NCI-H2081 (cell line): ENCODE measurements around the gene MAGI1.

ENCODE experiments used
- DNase-seq, 2 experiments: peaks; one replicate each; lab custom pipeline; 2025; lab: John Stamatoyannopoulos, UW

The MAGI1 gene

DNA sequence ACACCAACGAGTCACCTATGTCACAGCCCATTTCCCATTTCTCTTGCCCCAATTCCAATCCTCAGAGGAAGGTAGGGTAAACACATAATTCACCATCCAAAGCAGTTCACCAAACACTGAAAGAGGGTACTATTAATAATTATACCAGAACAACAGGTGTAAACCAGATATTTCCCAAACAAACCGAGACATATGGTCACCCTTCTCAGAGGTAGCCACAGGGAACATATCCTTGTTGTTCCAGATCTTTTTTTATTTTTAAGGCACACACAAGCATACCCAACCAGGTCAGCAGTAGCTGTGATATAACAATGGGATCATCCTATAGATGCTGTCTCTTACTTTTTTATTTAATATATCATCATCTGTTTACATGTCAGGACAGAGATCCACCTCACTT lies 24.7 kb downstream of the MAGI1 start:
- DNase-seq = no peak

DNA sequence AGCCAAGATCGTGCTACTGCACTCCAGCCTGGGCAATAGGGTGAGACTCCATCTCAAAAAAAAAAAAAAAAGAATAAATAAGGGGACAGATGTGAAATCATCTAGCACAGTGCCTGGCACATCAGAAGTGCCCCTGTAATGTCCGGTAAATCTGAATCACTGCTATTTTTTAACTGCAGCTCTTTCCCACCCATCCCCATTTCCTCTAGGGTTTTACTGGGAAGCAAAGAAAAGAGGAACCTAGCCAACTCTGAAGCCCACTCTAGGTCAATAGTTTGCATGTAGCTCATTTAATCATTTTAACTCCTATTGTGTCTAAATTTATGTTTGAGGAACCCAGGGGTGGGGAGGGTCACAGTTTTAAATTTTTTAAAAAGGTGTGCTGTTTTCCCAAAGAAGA lies 26.0 kb downstream of the MAGI1 start:
- DNase-seq = no peak

- DNase-seq = no peak
Measured at GRCh38 chr3:66010739-66011655, 27.7 kb downstream of the MAGI1 start.

DNA sequence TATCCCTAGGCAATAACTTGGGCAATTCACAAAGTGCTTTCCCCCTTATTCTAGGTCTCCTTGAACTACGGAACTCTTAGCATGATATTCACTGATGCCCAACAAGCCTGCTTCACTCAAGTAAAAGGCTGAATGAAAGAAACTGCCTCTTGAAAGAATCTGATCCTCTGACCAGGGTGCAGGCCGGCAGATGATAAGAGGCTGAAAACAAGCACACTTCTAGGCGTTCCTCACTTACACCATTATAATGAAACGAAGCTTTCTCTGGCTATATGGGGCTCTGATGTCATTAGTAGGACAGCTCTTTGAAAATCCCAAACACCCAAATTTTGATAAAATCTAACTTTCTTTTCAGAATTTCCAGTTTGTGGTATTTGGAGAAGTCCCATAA lies 28.4 kb downstream of the MAGI1 start:
- DNase-seq = no peak

GRCh38 chr3:66004244-66004643 lies 34.5 kb downstream of the MAGI1 start:
- DNase-seq = no peak

DNA sequence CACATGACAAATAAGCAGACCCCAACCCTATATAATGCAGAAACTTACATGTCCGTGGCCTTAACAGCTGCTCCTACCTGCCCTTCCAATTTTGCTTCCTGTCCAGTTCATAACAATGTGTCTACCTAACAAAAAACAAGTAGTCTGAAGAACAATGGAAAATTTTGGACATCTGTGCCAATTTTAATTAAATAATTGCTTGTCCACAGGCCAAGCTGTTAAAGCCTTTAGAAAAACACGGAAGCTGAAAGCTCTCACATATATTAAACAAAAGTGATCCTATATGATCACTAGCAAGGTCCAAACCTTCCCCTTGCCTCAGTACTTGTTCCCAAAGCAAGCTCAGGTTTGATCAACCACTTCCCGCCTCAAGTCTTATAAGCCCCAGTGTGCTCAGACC lies 37.1 kb downstream of the MAGI1 start:
- no peak for DNase-seq

DNA sequence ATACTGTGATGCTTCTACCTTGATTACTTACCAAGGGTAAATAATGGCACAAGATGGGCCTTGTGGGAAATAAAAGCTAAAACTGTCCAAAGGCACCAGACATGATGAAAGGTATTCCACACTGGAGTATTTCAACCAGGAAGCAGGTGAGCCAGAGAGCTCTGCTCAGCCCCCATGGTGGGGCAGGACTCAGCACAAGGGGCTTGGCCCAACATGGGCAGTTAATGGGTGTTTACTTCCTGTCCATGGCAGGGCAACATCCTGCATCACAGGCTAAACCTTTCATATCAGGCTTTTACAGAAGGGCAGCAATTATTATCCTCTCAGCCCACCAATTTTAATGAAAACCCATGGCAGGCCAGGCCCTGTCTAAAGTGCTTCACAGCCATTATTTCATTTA lies 38.2 kb downstream of the MAGI1 start:
- DNase-seq = no peak

DNA sequence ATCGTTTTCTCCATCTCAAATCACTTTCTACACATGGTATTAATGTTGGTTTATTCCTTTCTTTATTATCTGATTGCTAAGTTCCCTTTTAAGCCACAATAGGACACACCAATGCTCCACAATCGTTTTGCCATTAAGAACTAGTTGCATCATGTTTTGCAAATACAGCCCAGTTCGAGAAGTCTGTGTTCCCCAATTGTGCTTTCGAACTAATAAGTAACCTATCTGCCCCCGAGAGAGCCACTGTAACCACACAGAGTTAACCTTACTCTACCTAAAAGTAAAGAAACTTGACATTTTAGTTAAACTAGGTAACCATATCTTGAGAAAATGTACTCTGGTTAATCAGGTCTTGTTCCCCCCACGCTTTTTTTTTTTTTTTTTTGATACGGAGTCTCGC lies 39.1 kb downstream of the MAGI1 start:
- no peak for DNase-seq

- no peak for DNase-seq
Measured at GRCh38 chr3:65996589-65996988, 42.1 kb downstream of the MAGI1 start.

- DNase-seq = no peak
Measured at GRCh38 chr3:65995515-65995914, 43.2 kb downstream of the MAGI1 start.

GRCh38 chr3:65995030-65995429 lies 43.7 kb downstream of the MAGI1 start:
- no peak for DNase-seq

- no peak for DNase-seq
Measured at GRCh38 chr3:65993134-65993900, 45.4 kb downstream of the MAGI1 start.

DNA sequence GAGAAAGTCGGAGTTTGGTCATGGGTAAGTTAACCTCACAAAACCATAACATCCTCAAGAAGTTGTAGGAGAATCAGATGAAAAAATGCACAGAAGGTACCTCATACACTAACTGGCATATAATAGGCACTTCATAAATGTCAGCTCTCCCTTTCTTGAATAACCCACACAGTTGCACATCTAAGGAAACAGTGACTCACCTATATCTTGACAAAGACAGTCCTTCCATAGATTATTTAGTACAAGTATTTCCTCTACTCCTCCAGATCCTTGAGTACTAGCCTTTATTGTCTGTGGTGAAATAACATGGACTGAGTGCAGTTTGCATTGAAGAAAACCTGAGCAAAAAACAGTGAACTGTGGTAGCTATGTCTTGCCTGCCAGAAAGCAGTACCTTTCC lies 46.6 kb downstream of the MAGI1 start:
- no peak for DNase-seq

DNA sequence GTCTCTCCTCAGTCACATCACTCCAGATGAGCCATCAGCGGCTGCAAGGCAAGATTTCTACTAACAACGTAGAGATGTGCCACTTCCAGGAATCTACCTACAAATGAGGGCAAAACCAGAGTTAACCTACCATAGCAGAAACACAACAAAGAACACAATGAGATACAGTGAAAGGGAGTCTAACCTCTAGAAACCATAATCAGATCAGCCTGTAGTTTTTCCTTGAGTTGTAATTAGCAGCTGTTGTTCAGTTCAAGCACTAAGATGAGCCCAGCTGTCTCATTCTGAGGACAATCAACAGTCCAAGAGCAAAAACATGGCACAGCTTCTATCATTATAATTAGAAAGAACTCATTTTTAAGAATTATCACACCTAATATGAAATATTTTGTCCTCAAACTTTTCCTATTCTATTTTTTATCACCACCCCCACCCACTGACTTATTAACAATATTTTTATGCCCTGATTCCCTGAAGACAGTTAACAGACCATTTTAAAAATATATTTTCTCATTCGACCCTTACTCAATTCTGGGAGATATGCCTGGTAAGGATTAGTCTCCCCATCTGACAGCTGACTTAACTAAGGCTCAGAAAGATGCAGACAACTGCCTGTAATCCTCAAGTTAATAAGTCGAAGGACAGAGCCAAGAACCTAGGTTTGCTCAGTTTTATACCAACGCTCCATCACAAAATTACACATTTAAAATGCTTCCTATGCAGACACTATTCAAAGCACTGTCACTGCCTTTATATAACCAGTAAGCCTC lies 50.1 kb downstream of the MAGI1 start:
- no peak for DNase-seq

- DNase-seq = no peak
Measured at GRCh38 chr3:65986285-65986684, 52.4 kb downstream of the MAGI1 start.

GRCh38 chr3:65984975-65985374 lies 53.7 kb downstream of the MAGI1 start:
- DNase-seq = no peak

DNA sequence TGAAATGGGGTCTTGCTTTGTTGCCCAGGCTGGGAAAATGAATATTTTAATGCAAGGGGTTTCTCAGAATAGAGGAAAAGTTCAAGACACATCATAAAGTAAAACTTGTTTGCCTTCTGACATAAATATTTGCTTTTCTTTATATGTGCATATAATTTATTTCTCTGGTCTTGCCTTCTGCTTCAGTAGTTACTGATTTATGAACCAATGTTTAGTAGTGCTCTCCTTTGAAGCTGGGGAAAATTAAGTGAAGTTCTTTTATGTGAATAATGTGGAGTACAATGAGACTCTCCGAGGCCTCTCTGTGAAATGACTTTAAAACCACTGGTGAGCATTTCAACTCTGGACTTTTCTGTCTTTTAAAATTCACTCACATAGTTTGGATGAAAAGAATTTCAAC lies 55.6 kb downstream of the MAGI1 start:
- no peak for DNase-seq

DNA sequence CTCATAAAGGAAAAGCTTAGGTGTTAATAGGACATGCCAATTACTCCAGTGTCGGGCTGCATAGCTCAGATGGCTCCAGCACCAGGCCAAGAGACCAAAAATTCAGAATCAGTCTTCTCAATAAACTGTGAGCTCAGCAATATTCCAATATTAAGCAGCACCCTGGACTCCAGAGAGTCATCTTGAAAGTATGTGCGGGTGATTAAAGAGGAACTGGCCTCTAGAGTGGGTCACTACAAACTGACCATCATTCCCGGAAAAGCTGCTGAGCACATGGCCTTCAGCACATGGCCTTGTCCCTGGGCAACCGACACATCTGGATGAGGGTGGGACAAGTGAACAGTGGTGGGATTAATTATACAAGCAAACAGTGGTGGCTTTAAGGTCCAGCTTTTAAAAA lies 59.0 kb downstream of the MAGI1 start:
- DNase-seq = no peak

GRCh38 chr3:65979162-65979561 lies 59.6 kb downstream of the MAGI1 start:
- DNase-seq = no peak

DNA sequence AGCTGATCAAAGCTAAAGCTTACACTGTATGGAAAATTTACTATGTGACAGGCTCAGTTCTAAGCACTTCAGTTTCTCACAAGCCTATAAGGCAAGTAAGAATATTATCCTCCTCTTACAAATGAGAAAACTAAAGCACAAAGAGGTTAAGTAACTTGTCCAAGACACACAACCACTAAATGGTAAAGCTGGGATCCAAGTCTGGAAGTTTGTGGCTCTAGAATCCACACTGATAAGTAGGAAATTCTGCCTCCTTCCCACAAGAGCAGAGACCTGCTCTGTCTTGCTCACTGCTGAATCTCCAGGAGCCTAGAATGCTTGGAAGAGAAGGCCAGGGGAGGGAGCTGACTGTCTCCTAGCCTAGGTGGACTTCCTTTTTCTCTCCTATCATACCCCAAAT lies 60.6 kb downstream of the MAGI1 start:
- no peak for DNase-seq

GRCh38 chr3:65975032-65975431 lies 63.7 kb downstream of the MAGI1 start:
- DNase-seq = no peak

GRCh38 chr3:65974509-65974908 lies 64.2 kb downstream of the MAGI1 start:
- no peak for DNase-seq

DNA sequence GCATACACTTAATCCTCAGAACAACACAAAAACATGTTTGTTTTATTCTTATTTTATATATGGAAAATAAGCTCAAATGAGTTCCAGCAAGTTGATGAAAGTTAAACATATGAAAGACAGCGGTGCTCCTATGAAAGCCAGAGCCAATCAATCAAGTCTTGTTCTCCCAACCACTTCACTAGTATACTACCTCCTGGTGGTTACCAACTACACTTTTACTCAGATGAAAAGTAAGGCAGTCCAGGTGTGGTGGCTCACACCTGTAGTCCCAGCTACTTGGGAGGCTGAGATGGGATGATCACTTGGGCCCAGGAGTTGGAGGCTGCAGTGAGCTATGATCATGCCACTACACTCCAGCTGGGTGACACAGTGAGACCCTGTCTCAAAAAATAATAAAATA lies 66.0 kb downstream of the MAGI1 start:
- no peak for DNase-seq
